ENCODE results near the gene ATXN1.

DNA sequence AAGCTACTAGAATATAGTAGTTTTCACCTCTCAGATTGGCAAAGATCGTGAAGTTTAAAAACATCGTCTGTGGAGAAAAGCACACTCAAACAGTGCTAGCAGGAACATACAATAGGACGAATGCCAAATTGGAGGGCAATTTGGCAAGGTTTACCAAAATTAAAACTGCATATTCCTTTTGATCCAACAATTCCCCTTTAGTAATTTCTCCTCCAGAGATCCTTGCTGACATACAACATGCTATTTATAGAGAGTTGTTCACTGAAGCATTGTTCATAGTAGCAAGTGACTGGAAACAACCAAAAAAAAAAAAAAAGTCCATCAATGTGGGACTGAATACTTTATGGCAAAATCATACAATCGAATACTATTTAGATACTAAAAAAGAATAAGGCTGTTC lies 202.2 kb downstream of the ATXN1 start:
- TF ChIP-seq EZH2 (IDR thresholded peaks at IDR 0.05; ENCODE audit: borderline replicate concordance, insufficient read depth, low read length, poor library complexity, severe bottlenecking) = no peak
- no peak for TF ChIP-seq RAD21 (conservative IDR thresholded peaks at IDR 0.05)
- no peak for TF ChIP-seq CTCF (IDR thresholded peaks at IDR 0.05; ENCODE audit: poor library complexity, severe bottlenecking)

All from neural cell (in vitro differentiated cells).